ENCODE results near the gene RAD51B.

RAD51B gene

GRCh38 chr14:68154275-68154674 is 334.7 kb downstream of the RAD51B start:
- DNase-seq: no peak

- DNase-seq: no peak
These were observed 338.4 kb downstream of the RAD51B start for GRCh38 chr14:68157971-68158371.

GRCh38 chr14:68158640-68159039 is 339.1 kb downstream of the RAD51B start:
- no peak for DNase-seq

- no peak for DNase-seq
These were observed 340.4 kb downstream of the RAD51B start for GRCh38 chr14:68159701-68160633.

DNA sequence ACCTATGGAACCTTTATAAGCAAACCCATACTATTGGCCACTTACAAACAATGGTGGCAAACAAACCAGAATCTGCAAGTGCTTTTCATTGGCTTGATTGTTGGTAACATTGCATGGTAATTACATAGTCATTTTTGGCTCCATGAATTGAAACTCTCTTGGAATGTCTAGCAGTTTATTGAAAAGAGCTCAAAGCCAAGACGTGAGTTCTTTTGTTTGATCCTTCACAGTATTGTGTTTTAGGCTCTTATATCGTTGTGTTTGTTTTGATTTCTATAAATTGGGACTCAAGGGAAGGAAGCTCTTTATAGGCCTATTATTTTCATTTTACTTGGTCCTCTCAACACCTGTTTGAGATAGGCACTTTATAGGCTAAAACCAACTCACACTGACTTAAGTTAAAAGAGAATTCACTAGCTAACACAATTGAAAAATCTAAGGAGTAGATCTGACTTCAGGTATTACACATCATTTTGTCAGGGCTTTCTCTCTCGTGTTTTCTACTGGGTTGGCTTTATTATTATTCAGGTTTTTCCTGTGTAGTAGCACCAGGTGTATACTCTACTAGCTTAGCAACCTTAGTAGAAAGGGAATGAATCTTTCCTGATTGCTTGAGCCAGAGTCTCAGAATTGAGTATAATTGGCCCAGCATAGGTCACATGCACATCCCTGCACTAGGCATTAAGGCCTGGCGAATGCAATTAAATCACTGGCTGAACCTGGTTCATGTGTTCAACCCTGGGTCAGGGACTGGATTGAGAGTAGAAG is 341.4 kb downstream of the RAD51B start:
- no peak for DNase-seq

DNA sequence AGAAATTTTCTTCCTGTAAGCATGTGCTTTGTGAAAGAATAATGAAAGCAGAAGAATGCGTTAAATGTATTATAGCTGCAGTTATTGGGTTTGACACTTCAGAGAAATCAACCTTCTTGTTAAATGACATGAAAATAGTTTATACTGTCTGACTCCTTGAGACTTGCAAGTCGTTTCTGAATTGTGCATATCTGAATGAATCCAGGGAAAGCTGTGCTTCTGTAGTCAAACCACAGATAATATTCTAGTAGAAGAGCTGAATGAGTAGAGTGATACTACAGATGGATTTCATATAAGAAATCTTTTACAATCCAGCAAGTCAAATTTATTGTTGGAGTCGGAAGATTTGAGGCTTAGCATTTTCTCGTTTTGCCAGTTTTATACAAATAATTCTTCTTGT is 343.3 kb downstream of the RAD51B start:
- no peak for DNase-seq

DNA sequence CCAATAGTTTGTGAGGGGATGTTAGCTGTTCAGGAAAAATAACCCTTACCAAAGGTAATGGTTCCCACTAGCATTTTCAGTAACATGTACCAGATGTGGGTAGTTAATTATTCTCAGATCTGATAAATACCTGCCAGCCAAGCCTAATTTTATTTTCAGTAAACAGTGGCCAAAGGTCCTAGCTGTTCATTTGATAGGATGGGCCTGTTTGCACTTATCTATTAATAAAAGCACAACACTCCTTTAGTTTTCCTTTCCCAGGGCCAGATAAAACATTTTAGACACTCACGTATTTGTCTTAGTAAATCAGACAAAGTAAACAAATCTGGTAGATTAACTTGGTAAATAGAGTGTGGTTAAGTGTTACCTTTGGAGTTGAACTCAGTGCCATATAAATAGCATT is 345.1 kb downstream of the RAD51B start:
- DNase-seq: no peak

DNA sequence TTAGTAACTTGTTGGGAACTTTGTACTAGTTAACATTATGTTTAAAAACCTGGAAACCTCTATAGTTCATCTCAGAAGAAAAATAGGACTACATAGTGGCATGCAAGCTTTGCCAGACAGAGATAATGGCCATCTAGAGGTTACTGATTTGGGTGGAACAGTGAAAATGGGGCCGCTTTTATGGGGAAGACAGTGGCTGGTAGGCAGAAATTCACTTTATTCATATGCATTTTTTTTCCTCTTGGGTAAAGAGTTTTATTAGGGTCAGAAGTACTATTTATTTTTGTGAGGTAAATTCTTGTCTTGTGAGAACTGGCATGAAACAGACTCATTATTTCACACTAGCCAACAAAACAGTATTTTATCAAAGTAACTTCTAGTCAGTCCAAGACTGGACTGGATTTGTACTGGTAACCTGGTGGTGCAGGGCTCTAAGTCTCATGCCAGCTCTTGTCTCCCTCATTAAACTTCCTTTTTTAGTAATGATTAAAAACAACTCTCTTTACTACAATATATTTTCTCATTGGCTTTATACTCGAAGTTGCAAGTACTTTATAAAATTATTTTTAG is 345.8 kb downstream of the RAD51B start:
- DNase-seq: no peak

GRCh38 chr14:68166731-68167382 is 347.3 kb downstream of the RAD51B start:
- no peak for DNase-seq

DNA sequence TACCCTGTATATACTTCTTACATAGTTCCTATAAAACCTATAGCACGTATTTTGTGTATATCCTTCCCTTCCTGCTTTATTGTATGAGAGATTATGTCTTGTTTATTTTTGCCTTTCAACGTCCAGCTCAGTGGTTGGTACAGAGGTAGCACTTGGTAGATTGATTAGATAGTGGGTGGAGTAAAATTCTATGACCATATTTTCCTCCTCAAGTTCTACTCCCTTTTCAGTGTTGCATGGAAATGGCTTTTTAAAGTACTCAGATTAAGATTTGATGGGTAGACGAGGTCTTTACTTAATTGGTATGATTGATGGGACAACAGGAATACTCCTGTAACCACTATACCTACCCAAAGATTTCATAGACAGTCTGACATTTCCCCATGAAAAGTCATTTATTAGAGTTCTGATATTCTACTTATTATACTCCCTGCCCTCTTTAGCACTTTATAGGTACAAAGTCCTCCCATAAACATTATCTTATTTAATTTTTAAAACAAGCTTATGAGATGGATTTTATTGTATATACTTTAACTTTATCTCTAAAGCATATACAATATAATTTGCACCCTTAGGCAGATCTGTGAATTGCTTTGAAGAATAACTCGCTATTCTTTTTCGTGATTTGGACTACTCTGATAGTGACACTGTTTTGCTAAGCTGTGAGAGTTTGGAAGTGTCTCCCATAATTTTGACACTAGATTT is 348.0 kb downstream of the RAD51B start:
- DNase-seq: no peak

- no peak for DNase-seq
These were observed 349.0 kb downstream of the RAD51B start for GRCh38 chr14:68168460-68169109.

DNA sequence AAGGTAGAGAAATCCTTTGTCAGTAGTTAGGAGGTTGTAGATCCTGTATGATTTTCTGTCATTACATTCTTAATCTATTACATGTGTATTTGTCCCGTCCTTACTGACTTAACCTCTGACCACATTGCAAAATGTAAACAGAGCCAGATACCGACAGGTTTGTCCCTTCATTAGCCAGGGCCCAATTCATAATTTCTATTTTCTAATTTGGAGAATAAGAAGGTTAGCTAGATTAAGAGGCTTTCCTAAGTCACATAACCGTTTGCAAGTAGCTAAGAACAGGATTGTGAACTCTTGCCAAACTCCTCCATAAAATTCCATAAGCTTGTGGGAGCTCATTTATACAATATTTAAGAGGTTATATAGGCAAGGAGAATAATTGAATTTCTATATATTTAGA is 352.6 kb downstream of the RAD51B start:
- DNase-seq: no peak

DNA sequence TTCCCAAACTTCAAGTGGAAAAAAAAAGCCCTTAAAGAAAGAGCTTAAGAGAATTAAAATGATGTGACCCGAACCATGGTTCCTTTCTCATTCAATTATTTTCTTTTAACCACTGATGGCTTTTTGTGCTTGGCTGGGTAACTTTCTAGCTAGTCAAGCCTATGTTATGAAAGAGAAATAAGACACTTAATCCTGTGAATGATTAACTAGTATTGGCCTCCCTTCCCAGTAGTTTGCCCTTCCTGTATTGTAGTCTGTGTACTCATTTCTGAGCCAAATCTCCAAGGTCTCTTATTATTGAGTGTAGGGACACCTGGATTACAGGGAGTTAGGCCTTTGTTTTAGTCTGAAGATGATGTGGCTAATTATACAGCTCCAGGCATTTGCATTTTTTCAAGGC is 353.0 kb downstream of the RAD51B start:
- DNase-seq: no peak

- no peak for DNase-seq
These were observed 353.8 kb downstream of the RAD51B start for GRCh38 chr14:68173227-68173972.

DNA sequence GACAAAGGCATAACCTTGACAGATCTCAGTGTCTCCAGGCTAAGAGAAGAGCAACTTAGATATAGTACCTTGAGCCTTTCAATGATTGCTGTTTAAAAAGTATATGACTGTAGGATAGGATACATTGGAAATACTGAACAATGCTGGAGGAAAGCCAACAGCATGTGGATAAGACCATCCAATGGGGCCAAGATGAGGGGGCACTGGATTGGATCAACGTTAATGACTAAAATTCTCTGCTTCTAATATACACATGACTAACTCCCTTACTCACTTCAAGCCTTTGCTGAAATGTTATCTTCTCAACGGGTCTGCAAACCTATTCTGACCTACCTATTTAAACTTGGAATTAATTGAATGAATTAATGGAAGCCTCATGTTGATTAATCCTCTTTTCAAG is 354.9 kb downstream of the RAD51B start:
- no peak for DNase-seq

GRCh38 chr14:68176687-68177086 is 357.1 kb downstream of the RAD51B start:
- no peak for DNase-seq

DNA sequence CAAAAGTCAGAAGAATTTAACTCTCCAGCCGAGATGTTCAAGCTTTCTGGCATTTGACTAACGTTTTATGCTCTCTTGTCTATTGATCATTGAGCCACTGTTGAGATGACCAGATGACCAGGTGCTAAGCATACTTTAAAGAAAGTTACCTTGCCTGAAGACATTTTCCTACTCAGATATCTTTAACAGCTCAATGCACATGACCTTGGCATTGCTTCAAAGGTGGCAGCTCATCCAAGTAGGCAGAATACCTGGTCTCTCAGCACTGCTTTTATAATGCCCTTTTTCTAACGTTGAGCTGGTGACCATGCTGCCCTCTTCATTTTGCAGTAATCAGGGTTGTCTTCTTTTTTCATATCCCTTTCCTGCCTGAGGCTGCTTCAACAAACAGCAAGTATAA is 358.1 kb downstream of the RAD51B start:
- DNase-seq: no peak

DNA sequence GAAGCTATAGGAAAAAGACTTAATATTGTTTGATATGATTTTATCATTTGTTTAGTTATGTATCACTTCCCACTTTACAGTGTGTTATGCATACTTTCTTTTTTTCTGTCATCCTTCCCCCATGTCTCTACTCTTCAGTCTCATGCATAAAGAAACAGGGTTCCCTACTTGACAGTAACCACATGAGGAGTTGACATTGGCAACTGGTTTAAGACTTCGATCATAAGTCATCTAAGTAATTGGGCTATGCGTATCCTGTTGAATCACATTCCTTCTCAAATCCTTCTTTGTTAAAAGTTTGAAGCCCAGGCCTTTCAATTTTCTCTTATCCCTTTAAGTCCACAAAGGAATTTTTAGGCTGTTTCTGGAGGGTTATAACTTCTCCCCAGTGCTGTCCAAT is 358.7 kb downstream of the RAD51B start:
- no peak for DNase-seq

DNA sequence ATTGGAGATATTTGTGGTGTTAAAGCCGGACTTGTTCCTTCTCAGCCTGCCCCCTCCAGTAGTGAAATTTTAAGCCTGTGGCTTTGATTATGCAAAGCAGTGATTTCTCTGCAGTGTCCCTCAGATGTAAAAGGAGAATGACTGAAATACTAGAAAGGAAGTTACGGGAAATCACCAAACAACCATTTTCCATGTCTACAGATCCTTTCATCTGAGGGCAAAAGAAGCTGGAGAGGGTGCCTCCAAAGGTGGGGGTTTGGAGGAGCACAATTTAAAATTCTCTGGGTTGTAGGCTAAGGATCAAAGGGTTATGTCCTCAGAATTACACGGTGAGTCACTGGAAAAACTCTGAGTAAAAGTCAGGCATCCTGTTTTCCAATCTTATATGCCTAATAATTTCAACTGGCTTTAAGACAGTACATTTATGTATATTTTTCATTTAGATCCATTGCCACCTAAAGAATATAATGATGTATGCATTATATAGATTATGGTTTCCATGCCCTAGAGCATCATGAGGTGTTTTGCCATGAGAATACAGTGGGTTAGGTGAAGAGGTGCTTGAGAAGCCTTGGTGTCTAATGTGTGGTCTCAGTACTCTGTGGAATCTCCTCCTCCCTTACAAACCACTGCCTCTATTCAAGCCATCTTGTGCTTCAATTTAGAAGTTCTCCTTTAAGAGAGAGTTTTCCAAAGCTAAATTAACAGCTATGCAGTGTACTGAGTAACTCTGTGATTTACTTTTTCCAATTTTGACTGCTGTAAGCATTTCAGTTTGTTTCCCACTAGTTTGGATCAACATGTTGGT is 362.1 kb downstream of the RAD51B start:
- no peak for DNase-seq

DNA sequence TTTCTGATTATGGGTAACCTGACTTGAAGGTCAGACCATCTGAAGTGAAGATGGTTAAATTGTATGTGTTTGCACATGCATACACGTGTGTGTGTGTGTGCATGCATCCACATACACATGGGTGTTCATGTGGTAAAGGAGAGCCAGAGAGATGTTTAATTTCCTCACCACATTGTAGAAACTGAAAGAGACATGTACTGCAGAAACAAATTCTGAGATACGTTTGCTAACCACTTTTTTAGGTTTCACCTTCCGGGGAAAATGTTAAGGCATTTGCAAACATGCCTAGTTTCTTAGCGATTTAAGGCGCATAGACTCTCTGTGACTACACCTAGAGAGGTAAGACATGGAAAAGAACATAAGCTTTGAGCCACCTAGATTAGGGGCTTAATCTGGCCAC is 362.9 kb downstream of the RAD51B start:
- DNase-seq: no peak

Measured in NCI-H510A (cell line).